Neural cell (in vitro differentiated cells): ENCODE results near the gene ANAPC5. TPM values are rescaled to one million over a fixed set of nuclear protein-coding genes. Genes with fewer than 3 reads are reported as not detected.

Experiments
- H2AFZ ChIP-seq: fragments of 200-600, 300-800 bp; sonication (generic), shearing (Covaris generic); 2 replicates; pipeline ENCODE4 v1.6.0; 2014; ENCODE audit warnings: low read depth, mild to moderate bottlenecking, antibody characterized with exemption, low read length, moderate library complexity
- H3F3A ChIP-seq: fragments of 200-600 bp; shearing (Covaris generic); 2 replicates; pipeline ENCODE4 v1.6.1; 2016; ENCODE audit warnings: mild to moderate bottlenecking, moderate library complexity, mixed read lengths, antibody characterized with exemption, low read length; ENCODE audit not compliant: insufficient read depth, poor library complexity, severe bottlenecking
- H3K27ac ChIP-seq: fragments of 200-600, 300-800 bp; sonication (generic), shearing (Covaris generic); 2 replicates; pipeline ENCODE4 v1.5.1; 2014; ENCODE audit warnings: mild to moderate bottlenecking, low read length, moderate library complexity
- H3K27me3 ChIP-seq: fragments of 300-800, 200-600 bp; sonication (generic), shearing (Covaris generic); 2 replicates; pipeline ENCODE4 v1.6.0; 2014; ENCODE audit warnings: mild to moderate bottlenecking, low read depth, low read length, moderate library complexity; ENCODE audit not compliant: insufficient read depth
- H3K36me3 ChIP-seq: fragments of 300-800, 200-600 bp; sonication (generic), shearing (Covaris generic); 2 replicates; pipeline ENCODE4 v1.5.1; 2014; ENCODE audit warnings: mild to moderate bottlenecking, antibody characterized with exemption, low read length, moderate library complexity; ENCODE audit not compliant: insufficient read depth
- H3K4me2 ChIP-seq: fragments of 300-800, 200-600 bp; sonication (generic), shearing (Covaris generic); 2 replicates; pipeline ENCODE4 v1.6.0; 2014; ENCODE audit warnings: mild to moderate bottlenecking, low read length
- H3K4me3 ChIP-seq: fragments of 300-800, 200-600 bp; sonication (generic), shearing (Covaris generic); 2 replicates; pipeline ENCODE4 v1.5.1; 2014; ENCODE audit warnings: mild to moderate bottlenecking, low read length, moderate library complexity
- H3K79me2 ChIP-seq: fragments of 200-600 bp; shearing (Covaris generic); replicated peaks from 2 replicates; pipeline ENCODE4 v1.6.0; 2014; ENCODE audit warnings: mild to moderate bottlenecking, low read length, moderate library complexity; ENCODE audit not compliant: insufficient read depth
- H3K9ac ChIP-seq: fragments of 300-800, 200-600 bp; sonication (generic), shearing (Covaris generic); 2 replicates; pipeline ENCODE4 v1.6.1; 2016; ENCODE audit warnings: mild to moderate bottlenecking, low read length, mixed read lengths
- H3K9me2 ChIP-seq: fragments of 200-600 bp; shearing (Covaris generic); 2 replicates; pipeline ENCODE4 v1.6.1; 2016; ENCODE audit warnings: mild to moderate bottlenecking, low read length, mixed read lengths; ENCODE audit not compliant: insufficient read depth
- H3K9me3 ChIP-seq: fragments of 200-600, 300-800 bp; sonication (generic), shearing (Covaris generic); 2 replicates; pipeline ENCODE4 v1.6.1; 2016; ENCODE audit warnings: mild to moderate bottlenecking, mixed run types, low read length, moderate library complexity, mixed read lengths
- H4K20me1 ChIP-seq: fragments of 200-600 bp; shearing (Covaris generic); 2 replicates; pipeline ENCODE4 v1.6.1; 2016; ENCODE audit warnings: mild to moderate bottlenecking, mixed run types; ENCODE audit not compliant: insufficient read depth
- EP300 ChIP-seq: fragments of 450-650 bp; conservative IDR thresholded peaks from 2 replicates; pipeline ENCODE4 v1.6.1; 2014; ENCODE audit warnings: antibody characterized with exemption, mild to moderate bottlenecking, moderate library complexity; ENCODE audit not compliant: poor library complexity, severe bottlenecking
- EZH2 ChIP-seq: fragments of 200-600, 300-800 bp; shearing (Covaris generic), sonication (generic); IDR thresholded peaks from 2 replicates; pipeline ENCODE4 v1.6.1; 2014; ENCODE audit warnings: antibody characterized with exemption, low read length, borderline replicate concordance, mild to moderate bottlenecking; ENCODE audit not compliant: insufficient read depth, poor library complexity, severe bottlenecking
- MXI1 ChIP-seq: fragments of 450-650 bp; conservative IDR thresholded peaks from 2 replicates; pipeline ENCODE4 v1.6.1; 2014; ENCODE audit warnings: antibody characterized with exemption, mild to moderate bottlenecking; ENCODE audit not compliant: poor library complexity, severe bottlenecking
- POLR2AphosphoS5 ChIP-seq: IDR thresholded peaks from 2 replicates; pipeline ENCODE4 v1.6.1; 2012
- RAD21 ChIP-seq: fragments of 450-650 bp; conservative IDR thresholded peaks from 2 replicates; pipeline ENCODE4 v1.6.1; 2014; ENCODE audit warnings: antibody characterized with exemption, mild to moderate bottlenecking, moderate library complexity
- REST ChIP-seq: IDR thresholded peaks from 2 replicates; pipeline ENCODE4 v1.6.1; 2012; ENCODE audit warnings: borderline replicate concordance
- SMC3 ChIP-seq: fragments of 450-650 bp; conservative IDR thresholded peaks from 2 replicates; pipeline ENCODE4 v1.6.1; 2014; ENCODE audit warnings: antibody characterized with exemption, mild to moderate bottlenecking, moderate library complexity; ENCODE audit not compliant: poor library complexity
- TAF1 ChIP-seq: IDR thresholded peaks from 2 replicates; pipeline ENCODE4 v1.6.1; 2012; ENCODE audit warnings: low read depth
- polyA plus RNA-seq: library from polyadenylated mRNA; depleted of rRNA; stranded (reverse); fragments of >200 nt; gene quantifications from 2 replicates; pipeline ENCODE4 v1.2.3, GENCODE V29; 2014
- TF ChIP-seq, protein P1 (sequence below): fragments of 450-650 bp; IDR thresholded peaks from 2 replicates; pipeline ENCODE4 v1.5.1; 2014; ENCODE audit warnings: antibody characterized with exemption, mild to moderate bottlenecking, moderate library complexity; ENCODE audit not compliant: poor library complexity, severe bottlenecking

The ANAPC5 gene
- polyA plus RNA-seq, 1 donor from 2014 or later = 272 TPM

- Histone ChIP-seq H3K9ac (no peak overlapping the region), H3K36me3 (no peaks in the 10 kb centered on the region), H3K4me2 (no peak overlapping the region), H3K79me2 (no peaks in the 10 kb centered on the region), H3K4me3 (no peak overlapping the region), H3K27ac (no peak overlapping the region), H3F3A (no peaks in the 10 kb centered on the region), H4K20me1 (no peaks in the 10 kb centered on the region), H2AFZ (no peak overlapping the region), H3K9me3 (no peaks in the 10 kb centered on the region), H3K27me3 (no peaks in the 10 kb centered on the region), H3K9me2 (no peaks in the 10 kb centered on the region)
- TF ChIP-seq EZH2 = no peak
- no peak for TF ChIP-seq SMC3
- no peak for TF ChIP-seq RAD21
- no peak for TF ChIP-seq EP300
- TF ChIP-seq TAF1 = no peak
- TF ChIP-seq REST = no peak
- no peak for TF ChIP-seq POLR2AphosphoS5
- no peak for TF ChIP-seq MXI1
- TF ChIP-seq, protein P1, sequence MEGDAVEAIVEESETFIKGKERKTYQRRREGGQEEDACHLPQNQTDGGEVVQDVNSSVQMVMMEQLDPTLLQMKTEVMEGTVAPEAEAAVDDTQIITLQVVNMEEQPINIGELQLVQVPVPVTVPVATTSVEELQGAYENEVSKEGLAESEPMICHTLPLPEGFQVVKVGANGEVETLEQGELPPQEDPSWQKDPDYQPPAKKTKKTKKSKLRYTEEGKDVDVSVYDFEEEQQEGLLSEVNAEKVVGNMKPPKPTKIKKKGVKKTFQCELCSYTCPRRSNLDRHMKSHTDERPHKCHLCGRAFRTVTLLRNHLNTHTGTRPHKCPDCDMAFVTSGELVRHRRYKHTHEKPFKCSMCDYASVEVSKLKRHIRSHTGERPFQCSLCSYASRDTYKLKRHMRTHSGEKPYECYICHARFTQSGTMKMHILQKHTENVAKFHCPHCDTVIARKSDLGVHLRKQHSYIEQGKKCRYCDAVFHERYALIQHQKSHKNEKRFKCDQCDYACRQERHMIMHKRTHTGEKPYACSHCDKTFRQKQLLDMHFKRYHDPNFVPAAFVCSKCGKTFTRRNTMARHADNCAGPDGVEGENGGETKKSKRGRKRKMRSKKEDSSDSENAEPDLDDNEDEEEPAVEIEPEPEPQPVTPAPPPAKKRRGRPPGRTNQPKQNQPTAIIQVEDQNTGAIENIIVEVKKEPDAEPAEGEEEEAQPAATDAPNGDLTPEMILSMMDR = no peak
Observed at GRCh38 chr12:121364683-121365121, 12.5 kb upstream of the ANAPC5 start.

GRCh38 chr12:121358073-121358472 lies 5.9 kb upstream of the ANAPC5 start:
- H3F3A ChIP-seq = no peaks in the 10 kb centered on the region
- no peak overlapping the region for H3K27ac ChIP-seq
- no peak overlapping the region for H2AFZ ChIP-seq
- no peak for TF ChIP-seq EZH2
- no peak for TF ChIP-seq RAD21
- no peak for TF ChIP-seq SMC3
- no peak for TF ChIP-seq REST
- no peak for TF ChIP-seq TAF1
- TF ChIP-seq MXI1 = no peak
- no peak for TF ChIP-seq POLR2AphosphoS5
- TF ChIP-seq, protein P1 = no peak
- no peak for TF ChIP-seq EP300
- H3K9ac ChIP-seq = no peak overlapping the region
- H3K27me3 ChIP-seq = no peaks in the 10 kb centered on the region
- H3K36me3 ChIP-seq = no peaks in the 10 kb centered on the region
- H3K4me3 ChIP-seq = no peak overlapping the region
- H3K9me3 ChIP-seq = no peaks in the 10 kb centered on the region
- H3K9me2 ChIP-seq = no peaks in the 10 kb centered on the region
- H3K4me2 ChIP-seq = no peak overlapping the region
- no peaks in the 10 kb centered on the region for H4K20me1 ChIP-seq
- no peaks in the 10 kb centered on the region for H3K79me2 ChIP-seq
